CD4-positive, alpha-beta T cell (primary cell): ENCODE data around the gene TRAPPC3. TPM values are rescaled to one million over a fixed set of nuclear protein-coding genes. Genes with fewer than 3 reads are reported as not detected.

Source experiments
- ATAC-seq: fragments of 200-7000 bp; cut with Tn5 transposase; one replicate; pipeline ENCODE4 v1.10.0; 2022; ENCODE audit warnings: mild to moderate bottlenecking; ENCODE audit not compliant: poor library complexity
- CTCF ChIA-PET: fragments of 350-600 bp; sonication (Branson Sonifier 250); formaldehyde crosslinking; loops from one replicate; lab custom pipeline; 2021; ENCODE audit warnings: antibody characterized with exemption, inconsistent platforms; lab: Charles Lee
- POLR2A ChIA-PET: fragments of 350-600 bp; sonication (Branson Sonifier 250); formaldehyde crosslinking; loops from one replicate; lab custom pipeline; 2021; ENCODE audit warnings: antibody characterized with exemption, inconsistent platforms; lab: Charles Lee
- DNase-seq, 14 experiments: peaks; one replicate each; pipeline ENCODE4 v3.0.0-alpha.2; 2013 to 2020; ENCODE audit warnings: mixed read lengths in 2 of 14
- H3K27ac ChIP-seq, 2 donors: one replicate each; pipeline versions ENCODE4 v1.5.1 to v1.7.0; 2013; ENCODE audit warnings: low read length in 2 of 2, low read depth in 1 of 2, mild to moderate bottlenecking in 1 of 2
- H3K27me3 ChIP-seq, 2 experiments: 1 replicate in 1 of 2; 2 replicates in 1 of 2; pipeline versions ENCODE4 v1.6.1 to v1.7.0; 2013; ENCODE audit warnings: low read length in 2 of 2, control low read depth in 1 of 2, mild to moderate bottlenecking in 1 of 2, moderate library complexity in 1 of 2; ENCODE audit not compliant: insufficient read depth in 2 of 2, control insufficient read depth in 1 of 2
- H3K36me3 ChIP-seq: one replicate; pipeline ENCODE4 v1.6.1; 2013; ENCODE audit warnings: low read length, control low read depth; ENCODE audit not compliant: insufficient read depth
- H3K4me1 ChIP-seq: one replicate; pipeline ENCODE4 v1.6.1; 2013; ENCODE audit warnings: low read length, control low read depth; ENCODE audit not compliant: insufficient read depth
- H3K4me3 ChIP-seq: one replicate; pipeline ENCODE4 v1.5.1; 2013; ENCODE audit warnings: mild to moderate bottlenecking, low read length, moderate library complexity
- H3K9me3 ChIP-seq, 2 experiments: 1 replicate in 1 of 2; 2 replicates in 1 of 2; pipeline versions ENCODE4 v1.6.1 to v1.7.0; 2013; ENCODE audit warnings: low read length in 2 of 2, mild to moderate bottlenecking in 2 of 2, control low read depth in 1 of 2, moderate library complexity in 1 of 2; ENCODE audit not compliant: control insufficient read depth in 1 of 2, insufficient read depth in 1 of 2
- H3K27ac Mint-ChIP-seq: one replicate; pipeline ENCODE4 v1.8.0; 2020; ENCODE audit warnings: mixed read lengths
- H3K27me3 Mint-ChIP-seq: one replicate; pipeline ENCODE4 v1.8.0; 2021; ENCODE audit warnings: mixed read lengths
- H3K36me3 Mint-ChIP-seq: one replicate; pipeline ENCODE4 v1.8.0; 2021; ENCODE audit warnings: low read depth, mixed read lengths
- H3K4me1 Mint-ChIP-seq: one replicate; pipeline ENCODE4 v1.8.0; 2021; ENCODE audit warnings: low read depth, mixed read lengths
- H3K4me3 Mint-ChIP-seq: one replicate; pipeline ENCODE4 v1.8.0; 2020; ENCODE audit warnings: mild to moderate bottlenecking, mixed read lengths
- H3K9me3 Mint-ChIP-seq: one replicate; pipeline ENCODE4 v1.8.0; 2020; ENCODE audit warnings: mixed read lengths
- intact Hi-C, 2 experiments: fragments of 100-400 bp; cut with DNase I in 1 of 2; cut with micrococcal nuclease in 1 of 2; formaldehyde crosslinking; loops; one replicate each; pipeline versions ENCODE4 v1.15.1 to v1.9.0; 2023 to 2025; cut with DNase I, micrococcal nuclease
- total RNA-seq, 174 experiments: library from RNA in 2 of 174; stranded (reverse) in 2 of 174; gene quantifications; one replicate each; pipeline ENCODE4 v1.2.3 and lab custom pipeline; 2021 to 2026
- TF ChIP-seq, protein P1 (sequence below): fragments of 200-600 bp; IDR thresholded peaks from one replicate; pipeline ENCODE4 v1.8.0; 2022; ENCODE audit warnings: antibody characterized with exemption, mild to moderate bottlenecking

The TRAPPC3 gene
- total RNA-seq, 2 experiments from 2014 or later = 18.4 to 21.3 TPM

DNA sequence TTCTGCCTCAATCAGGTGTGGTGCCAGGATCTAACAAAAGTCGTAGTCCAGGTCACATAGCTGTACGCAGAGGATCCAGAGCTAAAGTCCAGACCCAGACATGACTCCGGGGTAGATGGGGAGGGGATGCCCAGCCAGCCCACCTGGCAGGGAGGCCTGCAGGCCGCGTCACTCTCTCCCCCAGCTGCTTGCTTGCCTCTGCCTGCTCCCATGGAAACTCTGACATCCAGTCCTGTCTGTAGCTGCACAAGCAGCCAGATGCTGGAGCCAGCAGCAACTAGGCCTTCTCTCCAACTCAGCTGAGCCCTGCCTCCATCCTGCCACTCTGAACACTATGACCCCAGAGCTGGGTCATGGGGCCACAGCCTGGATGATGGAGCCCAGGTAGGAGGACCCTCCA, 32.4 kb downstream of the TRAPPC3 start:
- Histone ChIP-seq H3K9me3 (no peaks in the 10 kb centered on the region), H3K27me3 (peaks cover 0 to 2% of the 10 kb centered on the region in 2 experiments), H3K4me1 (no peaks in the 10 kb centered on the region), H3K4me3 (no peak overlapping the region), H3K27ac (no peak overlapping the region), H3K36me3 (no peaks in the 10 kb centered on the region)
- POLR2A ChIA-PET = no interaction called here
- no peak for DNase-seq
- TF ChIP-seq, protein P1, sequence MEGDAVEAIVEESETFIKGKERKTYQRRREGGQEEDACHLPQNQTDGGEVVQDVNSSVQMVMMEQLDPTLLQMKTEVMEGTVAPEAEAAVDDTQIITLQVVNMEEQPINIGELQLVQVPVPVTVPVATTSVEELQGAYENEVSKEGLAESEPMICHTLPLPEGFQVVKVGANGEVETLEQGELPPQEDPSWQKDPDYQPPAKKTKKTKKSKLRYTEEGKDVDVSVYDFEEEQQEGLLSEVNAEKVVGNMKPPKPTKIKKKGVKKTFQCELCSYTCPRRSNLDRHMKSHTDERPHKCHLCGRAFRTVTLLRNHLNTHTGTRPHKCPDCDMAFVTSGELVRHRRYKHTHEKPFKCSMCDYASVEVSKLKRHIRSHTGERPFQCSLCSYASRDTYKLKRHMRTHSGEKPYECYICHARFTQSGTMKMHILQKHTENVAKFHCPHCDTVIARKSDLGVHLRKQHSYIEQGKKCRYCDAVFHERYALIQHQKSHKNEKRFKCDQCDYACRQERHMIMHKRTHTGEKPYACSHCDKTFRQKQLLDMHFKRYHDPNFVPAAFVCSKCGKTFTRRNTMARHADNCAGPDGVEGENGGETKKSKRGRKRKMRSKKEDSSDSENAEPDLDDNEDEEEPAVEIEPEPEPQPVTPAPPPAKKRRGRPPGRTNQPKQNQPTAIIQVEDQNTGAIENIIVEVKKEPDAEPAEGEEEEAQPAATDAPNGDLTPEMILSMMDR = no peak
- intact Hi-C loops = no loop called here
- Mint-ChIP-seq H3K27me3 (peaks cover 12% of the 10 kb centered on the region), H3K27ac (no peak overlapping the region), H3K36me3 (no peaks in the 10 kb centered on the region), H3K4me1 (peaks cover 6% of the 10 kb centered on the region), H3K4me3 (no peak overlapping the region), H3K9me3 (no peaks in the 10 kb centered on the region)
- ATAC-seq = no peak
- CTCF ChIA-PET = no interaction called here

DNA sequence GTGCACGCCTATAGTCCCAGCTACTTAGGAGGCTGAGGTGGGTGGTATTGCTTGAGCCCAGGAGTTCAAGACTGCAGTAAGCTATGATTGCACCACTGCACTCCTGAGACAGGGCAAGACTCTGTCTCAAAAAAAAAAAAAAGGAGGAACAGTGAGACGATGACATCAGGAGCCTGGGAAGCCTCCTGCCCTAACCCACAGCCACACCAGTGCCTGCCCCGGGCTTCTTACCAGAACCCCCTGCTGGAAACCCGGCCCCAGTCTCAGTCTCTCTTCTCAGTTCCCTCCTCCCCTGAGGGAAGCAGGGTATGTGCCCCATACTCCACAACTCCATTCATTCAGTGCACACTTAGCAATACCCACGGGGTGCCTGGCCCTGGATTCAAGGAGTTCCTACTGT, 33.4 kb downstream of the TRAPPC3 start:
- no peak for ATAC-seq
- H3K4me3 Mint-ChIP-seq = no peak overlapping the region
- Histone ChIP-seq H3K36me3 (no peaks in the 10 kb centered on the region), H3K9me3 (no peaks in the 10 kb centered on the region), H3K27me3 (no peaks in the 10 kb centered on the region), H3K4me3 (no peak overlapping the region), H3K27ac (no peak overlapping the region), H3K4me1 (no peaks in the 10 kb centered on the region)
- ChIA-PET POLR2A (no interaction called here), CTCF (no interaction called here)
- H3K4me1 Mint-ChIP-seq = peaks cover 13% of the 10 kb centered on the region
- H3K9me3 Mint-ChIP-seq = no peaks in the 10 kb centered on the region
- no peak overlapping the region for H3K27ac Mint-ChIP-seq
- intact Hi-C loops = no loop called here
- TF ChIP-seq, protein P1 = no peak
- H3K36me3 Mint-ChIP-seq = no peaks in the 10 kb centered on the region
- DNase-seq = no peak
- peaks cover 8% of the 10 kb centered on the region for H3K27me3 Mint-ChIP-seq

GRCh38 chr1:36115200-36115669, 34.1 kb downstream of the TRAPPC3 start:
- Histone ChIP-seq H3K4me1 (no peaks in the 10 kb centered on the region), H3K36me3 (no peaks in the 10 kb centered on the region), H3K27ac (no peak overlapping the region), H3K27me3 (no peaks in the 10 kb centered on the region), H3K4me3 (no peak overlapping the region), H3K9me3 (no peaks in the 10 kb centered on the region)
- Mint-ChIP-seq H3K36me3 (no peaks in the 10 kb centered on the region), H3K27me3 (peaks cover 7% of the 10 kb centered on the region), H3K4me3 (no peak overlapping the region), H3K27ac (no peak overlapping the region), H3K9me3 (no peaks in the 10 kb centered on the region), H3K4me1 (peaks cover 14% of the 10 kb centered on the region)
- no peak for ATAC-seq
- ChIA-PET POLR2A (no interaction called here), CTCF (no interaction called here)
- intact Hi-C loops = no loop called here
- DNase-seq = no peak
- TF ChIP-seq, protein P1 = no peak
